NCI-H2081 treated with DMSO at 0.1 percent for 48 hours (cell line): ENCODE measurements around the gene ADAMTS12.

Source experiments
- DNase-seq: peaks from one replicate; lab custom pipeline; 2025; lab: John Stamatoyannopoulos, UW

The ADAMTS12 gene

GRCh38 chr5:33712664-33713063 is 179.1 kb downstream of the ADAMTS12 start:
- no peak for DNase-seq

GRCh38 chr5:33711094-33711679 is 180.6 kb downstream of the ADAMTS12 start:
- DNase-seq, result no peak

- DNase-seq, result no peak
Measured at GRCh38 chr5:33702867-33703266, 188.9 kb downstream of the ADAMTS12 start.

GRCh38 chr5:33701951-33702350 is 189.8 kb downstream of the ADAMTS12 start:
- DNase-seq, result no peak

- no peak for DNase-seq
Measured at GRCh38 chr5:33701251-33701650, 190.5 kb downstream of the ADAMTS12 start.

- DNase-seq, result no peak
Measured at GRCh38 chr5:33696411-33696810, 195.4 kb downstream of the ADAMTS12 start.

- no peak for DNase-seq
Measured at GRCh38 chr5:33692980-33693379, 198.8 kb downstream of the ADAMTS12 start.

- DNase-seq, result no peak
Measured at GRCh38 chr5:33691856-33692255, 199.9 kb downstream of the ADAMTS12 start.

- no peak for DNase-seq
Measured at GRCh38 chr5:33690374-33691135, 201.2 kb downstream of the ADAMTS12 start.

GRCh38 chr5:33688526-33688925 is 203.3 kb downstream of the ADAMTS12 start:
- DNase-seq, result no peak

- DNase-seq, result no peak
Measured at GRCh38 chr5:33688066-33688465, 203.7 kb downstream of the ADAMTS12 start.

- DNase-seq, result no peak
Measured at GRCh38 chr5:33685873-33686755, 205.7 kb downstream of the ADAMTS12 start.

GRCh38 chr5:33684496-33685159 is 207.2 kb downstream of the ADAMTS12 start:
- DNase-seq, result no peak

GRCh38 chr5:33679791-33680190 is 212.0 kb downstream of the ADAMTS12 start:
- DNase-seq, result no peak

GRCh38 chr5:33675958-33676464 is 215.8 kb downstream of the ADAMTS12 start:
- no peak for DNase-seq

GRCh38 chr5:33671700-33672291 is 220.0 kb downstream of the ADAMTS12 start:
- DNase-seq, result no peak

- no peak for DNase-seq
Measured at GRCh38 chr5:33662722-33663427, 228.9 kb downstream of the ADAMTS12 start.

GRCh38 chr5:33659526-33660169 is 232.1 kb downstream of the ADAMTS12 start:
- DNase-seq, result no peak

GRCh38 chr5:33657804-33658440 is 233.9 kb downstream of the ADAMTS12 start:
- DNase-seq, result no peak

GRCh38 chr5:33657176-33657575 is 234.6 kb downstream of the ADAMTS12 start:
- DNase-seq, result no peak
